ENCODE measurements around the gene ITGA2B. TPM values are rescaled to one million over a fixed set of nuclear protein-coding genes. Genes with fewer than 3 reads are reported as not detected.

The ITGA2B gene
- total and polyA plus RNA-seq, 2 of the 13 experiments (the other 11 are each of a cell fraction or from before 2014, with no cell fraction given), result 0.38 to 1.1 TPM

DNA sequence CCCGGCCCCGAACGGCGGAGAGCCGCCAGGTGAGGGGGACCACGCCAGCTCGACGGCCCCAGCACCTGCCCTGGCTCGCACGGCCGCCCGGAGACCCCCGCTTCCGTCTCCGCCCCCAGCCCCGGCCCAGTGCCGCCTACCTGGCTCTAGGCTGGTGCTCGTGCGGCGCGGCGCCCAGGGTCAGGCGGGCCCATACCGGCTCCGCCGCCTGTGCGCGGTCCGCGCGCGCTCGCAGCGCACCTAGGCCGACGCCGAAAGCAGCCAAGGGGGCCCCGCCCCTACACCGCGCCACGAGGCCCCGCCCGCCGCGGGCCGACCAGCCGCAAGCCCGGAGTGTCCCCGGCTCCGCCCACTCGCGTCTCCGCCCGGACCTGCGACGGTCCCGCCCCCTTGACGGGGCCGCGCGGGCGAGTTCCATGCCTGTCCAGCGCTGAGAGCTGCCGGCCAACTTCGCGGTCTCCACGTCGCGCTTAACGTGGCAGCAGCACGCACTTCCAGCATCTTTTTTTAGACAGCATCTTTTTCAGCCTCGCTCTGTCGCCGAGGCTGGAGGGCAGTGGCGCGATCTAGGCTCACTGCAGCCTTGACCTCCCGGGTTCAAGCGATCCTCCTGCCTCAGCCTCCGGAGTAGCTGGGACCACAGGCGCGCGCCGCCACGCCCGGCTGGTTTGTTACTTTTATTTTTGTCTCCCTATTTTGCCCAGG, 64.7 kb downstream of the ITGA2B start, which contains the start of gene SLC25A39 (continued):
- TF ChIP-seq UBTF (CRISPR knock-in tag; IDR thresholded peaks at IDR 0.05) (peak; percentile 75; the same call in 1 of the 2 replicates), ZNF644 (CRISPR knock-in tag; IDR thresholded peaks at IDR 0.05; ENCODE audit: low read depth) (no peak), RXRA (CRISPR knock-in tag; IDR thresholded peaks at IDR 0.05) (no peak), ZNF7 (CRISPR knock-in tag; IDR thresholded peaks at IDR 0.05) (no peak), ZNF83 (CRISPR knock-in tag; IDR thresholded peaks at IDR 0.05; ENCODE audit: borderline replicate concordance) (no peak), KLF11 (CRISPR knock-in tag; IDR thresholded peaks at IDR 0.05) (peak; percentile 11; the same call in 1 of the 2 replicates), ZNF24 (IDR thresholded peaks at IDR 0.05) (no peak), ELF4 (CRISPR knock-in tag; IDR thresholded peaks at IDR 0.05; ENCODE audit: borderline replicate concordance) (0 out of 2 replicates have a peak, but pooled peaks have one; percentile 22), PHF5A (CRISPR knock-in tag; IDR thresholded peaks at IDR 0.05; ENCODE audit: low read depth, unreplicated experiment) (no peak), ZNF224 (CRISPR knock-in tag; IDR thresholded peaks at IDR 0.05) (no peak), NR1H2 (CRISPR knock-in tag; IDR thresholded peaks at IDR 0.05; ENCODE audit: borderline replicate concordance, low read depth) (no peak), ZKSCAN8 (CRISPR knock-in tag; IDR thresholded peaks at IDR 0.05; ENCODE audit: borderline replicate concordance) (no peak), GLI4 (CRISPR knock-in tag; IDR thresholded peaks at IDR 0.05; ENCODE audit: borderline replicate concordance) (0 out of 2 replicates have a peak, but pooled peaks have one; percentile 65), POLR2AphosphoS5 (IDR thresholded peaks at IDR 0.05; ENCODE audit: low read depth, low read length) (peak; percentile 53; the same call in 1 of the 2 replicates), MAF1 (CRISPR knock-in tag; IDR thresholded peaks at IDR 0.05; ENCODE audit: borderline replicate concordance) (no peak), ZNF451 (CRISPR knock-in tag; IDR thresholded peaks at IDR 0.05) (0 out of 2 replicates have a peak, but pooled peaks have one; percentile 62), PHB2 (IDR thresholded peaks at IDR 0.05; ENCODE audit: partially characterized antibody) (no peak)
- TF ChIP-seq, protein P1, sequence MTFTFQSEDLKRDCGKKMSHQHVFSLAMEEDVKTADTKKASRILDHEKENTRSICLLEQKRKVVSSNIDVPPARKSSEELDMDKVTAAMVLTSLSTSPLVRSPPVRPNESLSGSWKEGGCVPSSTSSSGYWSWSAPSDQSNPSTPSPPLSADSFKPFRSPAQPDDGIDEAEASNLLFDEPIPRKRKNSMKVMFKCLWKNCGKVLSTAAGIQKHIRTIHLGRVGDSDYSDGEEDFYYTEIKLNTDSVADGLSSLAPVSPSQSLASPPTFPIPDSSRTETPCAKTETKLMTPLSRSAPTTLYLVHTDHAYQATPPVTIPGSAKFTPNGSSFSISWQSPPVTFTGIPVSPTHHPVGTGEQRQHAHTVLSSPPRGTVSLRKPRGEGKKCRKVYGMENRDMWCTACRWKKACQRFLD (CRISPR knock-in tag; IDR thresholded peaks at IDR 0.05; ENCODE audit: borderline replicate concordance), result no peak; the same call in 1 of the 2 replicates
- TF ChIP-seq, protein P2, sequence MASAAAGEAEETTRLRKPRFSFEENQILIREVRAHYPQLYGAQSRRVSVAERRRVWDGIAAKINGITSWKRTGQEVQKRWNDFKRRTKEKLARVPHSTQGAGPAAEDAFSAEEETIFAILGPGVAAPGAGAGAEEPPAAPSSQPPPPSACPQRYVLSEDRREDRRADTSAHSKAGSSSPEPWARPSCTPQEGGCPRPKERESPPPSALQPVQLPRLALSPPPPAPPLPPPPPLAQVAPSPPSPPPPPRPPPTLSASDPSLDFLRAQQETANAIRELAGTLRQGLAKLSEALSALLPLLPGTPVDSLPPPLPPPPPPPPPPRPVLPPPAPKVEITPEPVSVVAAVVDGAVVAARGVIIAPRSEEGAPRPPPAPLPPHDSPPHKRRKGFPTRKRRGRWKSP (CRISPR knock-in tag; IDR thresholded peaks at IDR 0.05), result peak; percentile 51
- TF ChIP-seq, protein P3, sequence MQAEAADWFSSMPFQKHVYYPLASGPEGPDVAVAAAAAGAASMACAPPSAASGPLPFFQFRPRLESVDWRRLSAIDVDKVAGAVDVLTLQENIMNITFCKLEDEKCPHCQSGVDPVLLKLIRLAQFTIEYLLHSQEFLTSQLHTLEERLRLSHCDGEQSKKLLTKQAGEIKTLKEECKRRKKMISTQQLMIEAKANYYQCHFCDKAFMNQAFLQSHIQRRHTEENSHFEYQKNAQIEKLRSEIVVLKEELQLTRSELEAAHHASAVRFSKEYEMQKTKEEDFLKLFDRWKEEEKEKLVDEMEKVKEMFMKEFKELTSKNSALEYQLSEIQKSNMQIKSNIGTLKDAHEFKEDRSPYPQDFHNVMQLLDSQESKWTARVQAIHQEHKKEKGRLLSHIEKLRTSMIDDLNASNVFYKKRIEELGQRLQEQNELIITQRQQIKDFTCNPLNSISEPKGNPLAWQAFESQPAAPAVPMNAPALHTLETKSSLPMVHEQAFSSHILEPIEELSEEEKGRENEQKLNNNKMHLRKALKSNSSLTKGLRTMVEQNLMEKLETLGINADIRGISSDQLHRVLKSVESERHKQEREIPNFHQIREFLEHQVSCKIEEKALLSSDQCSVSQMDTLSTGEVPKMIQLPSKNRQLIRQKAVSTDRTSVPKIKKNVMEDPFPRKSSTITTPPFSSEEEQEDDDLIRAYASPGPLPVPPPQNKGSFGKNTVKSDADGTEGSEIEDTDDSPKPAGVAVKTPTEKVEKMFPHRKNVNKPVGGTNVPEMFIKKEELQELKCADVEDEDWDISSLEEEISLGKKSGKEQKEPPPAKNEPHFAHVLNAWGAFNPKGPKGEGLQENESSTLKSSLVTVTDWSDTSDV (CRISPR knock-in tag; IDR thresholded peaks at IDR 0.05), result no peak
- TF ChIP-seq, protein P4, sequence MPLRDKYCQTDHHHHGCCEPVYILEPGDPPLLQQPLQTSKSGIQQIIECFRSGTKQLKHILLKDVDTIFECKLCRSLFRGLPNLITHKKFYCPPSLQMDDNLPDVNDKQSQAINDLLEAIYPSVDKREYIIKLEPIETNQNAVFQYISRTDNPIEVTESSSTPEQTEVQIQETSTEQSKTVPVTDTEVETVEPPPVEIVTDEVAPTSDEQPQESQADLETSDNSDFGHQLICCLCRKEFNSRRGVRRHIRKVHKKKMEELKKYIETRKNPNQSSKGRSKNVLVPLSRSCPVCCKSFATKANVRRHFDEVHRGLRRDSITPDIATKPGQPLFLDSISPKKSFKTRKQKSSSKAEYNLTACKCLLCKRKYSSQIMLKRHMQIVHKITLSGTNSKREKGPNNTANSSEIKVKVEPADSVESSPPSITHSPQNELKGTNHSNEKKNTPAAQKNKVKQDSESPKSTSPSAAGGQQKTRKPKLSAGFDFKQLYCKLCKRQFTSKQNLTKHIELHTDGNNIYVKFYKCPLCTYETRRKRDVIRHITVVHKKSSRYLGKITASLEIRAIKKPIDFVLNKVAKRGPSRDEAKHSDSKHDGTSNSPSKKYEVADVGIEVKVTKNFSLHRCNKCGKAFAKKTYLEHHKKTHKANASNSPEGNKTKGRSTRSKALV (CRISPR knock-in tag; IDR thresholded peaks at IDR 0.05), result no peak
